ENCODE measurements around the gene SERPINB7.

The SERPINB7 gene

DNA sequence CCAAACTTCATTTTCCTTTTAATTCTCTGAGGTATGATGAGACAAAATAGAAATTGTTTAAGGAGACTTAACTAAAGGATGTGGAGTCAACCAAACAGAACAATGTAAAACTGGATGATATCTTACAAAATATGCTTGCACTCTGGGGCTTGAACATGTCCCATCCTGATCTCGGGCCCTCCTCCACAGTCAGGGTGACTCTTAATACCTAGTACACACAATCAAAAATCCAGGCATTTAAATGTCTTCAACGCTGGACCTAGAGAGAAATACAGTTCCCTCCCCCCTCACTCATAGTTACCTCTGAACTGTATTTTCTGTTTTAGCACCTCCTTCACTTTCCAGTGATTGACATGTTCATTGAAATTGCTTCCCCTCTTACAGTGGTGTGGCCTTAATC lies 75.4 kb downstream of the SERPINB7 start:
- DNase-seq: no peak
